SK-N-SH treated with all-trans-retinoic acid at 6 μM for 48 hours (cell line): ENCODE data around the gene APOA4.

Experiments
- CREB5 ChIP-seq: fragments of 250-450 bp; sonication (Bioruptor Pico); IDR thresholded peaks from 2 replicates; pipeline ENCODE4 v1.5.1; 2020; ENCODE audit warnings: low read depth, mild to moderate bottlenecking, moderate library complexity
- CSDC2 ChIP-seq: fragments of 250-450 bp; sonication (Bioruptor Pico); IDR thresholded peaks from 2 replicates; pipeline ENCODE4 v1.5.0; 2020; ENCODE audit warnings: mild to moderate bottlenecking, moderate library complexity
- GLIS3 ChIP-seq: fragments of 250-450 bp; sonication (Bioruptor Pico); IDR thresholded peaks from 2 replicates; pipeline ENCODE4 v1.5.0; 2020; ENCODE audit warnings: mild to moderate bottlenecking, moderate library complexity
- ISL1 ChIP-seq: fragments of 250-450 bp; sonication (Bioruptor Pico); IDR thresholded peaks from 2 replicates; pipeline ENCODE4 v2.1.2; 2022; ENCODE audit warnings: mild to moderate bottlenecking, moderate library complexity
- RARB ChIP-seq: fragments of 250-450 bp; sonication (Bioruptor Pico); IDR thresholded peaks from 2 replicates; pipeline ENCODE4 v1.8.0; 2021; ENCODE audit warnings: mild to moderate bottlenecking, moderate library complexity
- ZC3H10 ChIP-seq: fragments of 250-450 bp; sonication (Bioruptor Pico); IDR thresholded peaks from 2 replicates; pipeline ENCODE4 v1.5.1; 2021; ENCODE audit warnings: mild to moderate bottlenecking, moderate library complexity
- ZFP30 ChIP-seq: fragments of 450-650 bp; formaldehyde crosslinking; IDR thresholded peaks from 2 replicates; pipeline ENCODE4 v1.5.0; 2022; ENCODE audit warnings: mild to moderate bottlenecking, moderate library complexity
- ZNF70 ChIP-seq: fragments of 450-650 bp; formaldehyde crosslinking; IDR thresholded peaks from 2 replicates; pipeline ENCODE4 v1.5.0; 2020; ENCODE audit warnings: mild to moderate bottlenecking, moderate library complexity
- TF ChIP-seq, protein P1 (sequence below): fragments of 250-450 bp; sonication (Bioruptor Pico); IDR thresholded peaks from 2 replicates; pipeline ENCODE4 v1.8.0; 2021; ENCODE audit warnings: low read depth, mild to moderate bottlenecking, moderate library complexity, borderline replicate concordance
- TF ChIP-seq, protein P2 (sequence below): fragments of 250-450 bp; sonication (Bioruptor Pico); IDR thresholded peaks from 2 replicates; pipeline ENCODE4 v1.5.0; 2020; ENCODE audit warnings: mild to moderate bottlenecking, moderate library complexity
- TF ChIP-seq, protein P3 (sequence below): fragments of 250-450 bp; sonication (Bioruptor Pico); IDR thresholded peaks from 2 replicates; pipeline ENCODE4 v1.8.0; 2020; ENCODE audit warnings: mild to moderate bottlenecking, moderate library complexity, borderline replicate concordance

DNA sequence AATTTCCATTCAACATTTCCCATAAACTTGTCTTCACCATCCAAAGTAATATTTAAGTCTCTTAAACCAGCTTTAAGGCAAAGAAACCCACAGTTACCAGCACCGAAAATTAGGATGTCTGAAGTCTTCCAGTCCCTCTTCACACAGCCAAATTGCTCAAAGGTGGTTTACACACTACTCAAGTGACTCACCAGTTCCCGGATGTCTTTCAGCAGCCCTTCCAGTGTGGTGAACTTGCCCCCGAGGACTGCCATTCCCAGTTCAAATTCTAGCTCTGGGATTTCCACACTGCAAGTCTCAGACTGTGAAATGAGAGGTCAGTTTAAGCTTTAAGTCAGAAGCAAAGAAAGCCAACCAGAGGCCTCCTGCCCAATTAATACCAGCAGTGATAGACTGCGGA is 40.4 kb downstream of the APOA4 start:
- no peak for TF ChIP-seq CREB5 (CRISPR knock-in tag)
- TF ChIP-seq, protein P1, sequence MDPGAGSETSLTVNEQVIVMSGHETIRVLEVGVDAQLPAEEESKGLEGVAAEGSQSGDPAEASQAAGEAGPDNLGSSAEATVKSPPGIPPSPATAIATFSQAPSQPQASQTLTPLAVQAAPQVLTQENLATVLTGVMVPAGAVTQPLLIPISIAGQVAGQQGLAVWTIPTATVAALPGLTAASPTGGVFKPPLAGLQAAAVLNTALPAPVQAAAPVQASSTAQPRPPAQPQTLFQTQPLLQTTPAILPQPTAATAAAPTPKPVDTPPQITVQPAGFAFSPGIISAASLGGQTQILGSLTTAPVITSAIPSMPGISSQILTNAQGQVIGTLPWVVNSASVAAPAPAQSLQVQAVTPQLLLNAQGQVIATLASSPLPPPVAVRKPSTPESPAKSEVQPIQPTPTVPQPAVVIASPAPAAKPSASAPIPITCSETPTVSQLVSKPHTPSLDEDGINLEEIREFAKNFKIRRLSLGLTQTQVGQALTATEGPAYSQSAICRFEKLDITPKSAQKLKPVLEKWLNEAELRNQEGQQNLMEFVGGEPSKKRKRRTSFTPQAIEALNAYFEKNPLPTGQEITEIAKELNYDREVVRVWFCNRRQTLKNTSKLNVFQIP (CRISPR knock-in tag) = no peak
- TF ChIP-seq RARB = no peak
- TF ChIP-seq ZC3H10 (CRISPR knock-in tag) = no peak
- no peak for TF ChIP-seq ZNF70 (CRISPR knock-in tag)
- TF ChIP-seq, protein P2, sequence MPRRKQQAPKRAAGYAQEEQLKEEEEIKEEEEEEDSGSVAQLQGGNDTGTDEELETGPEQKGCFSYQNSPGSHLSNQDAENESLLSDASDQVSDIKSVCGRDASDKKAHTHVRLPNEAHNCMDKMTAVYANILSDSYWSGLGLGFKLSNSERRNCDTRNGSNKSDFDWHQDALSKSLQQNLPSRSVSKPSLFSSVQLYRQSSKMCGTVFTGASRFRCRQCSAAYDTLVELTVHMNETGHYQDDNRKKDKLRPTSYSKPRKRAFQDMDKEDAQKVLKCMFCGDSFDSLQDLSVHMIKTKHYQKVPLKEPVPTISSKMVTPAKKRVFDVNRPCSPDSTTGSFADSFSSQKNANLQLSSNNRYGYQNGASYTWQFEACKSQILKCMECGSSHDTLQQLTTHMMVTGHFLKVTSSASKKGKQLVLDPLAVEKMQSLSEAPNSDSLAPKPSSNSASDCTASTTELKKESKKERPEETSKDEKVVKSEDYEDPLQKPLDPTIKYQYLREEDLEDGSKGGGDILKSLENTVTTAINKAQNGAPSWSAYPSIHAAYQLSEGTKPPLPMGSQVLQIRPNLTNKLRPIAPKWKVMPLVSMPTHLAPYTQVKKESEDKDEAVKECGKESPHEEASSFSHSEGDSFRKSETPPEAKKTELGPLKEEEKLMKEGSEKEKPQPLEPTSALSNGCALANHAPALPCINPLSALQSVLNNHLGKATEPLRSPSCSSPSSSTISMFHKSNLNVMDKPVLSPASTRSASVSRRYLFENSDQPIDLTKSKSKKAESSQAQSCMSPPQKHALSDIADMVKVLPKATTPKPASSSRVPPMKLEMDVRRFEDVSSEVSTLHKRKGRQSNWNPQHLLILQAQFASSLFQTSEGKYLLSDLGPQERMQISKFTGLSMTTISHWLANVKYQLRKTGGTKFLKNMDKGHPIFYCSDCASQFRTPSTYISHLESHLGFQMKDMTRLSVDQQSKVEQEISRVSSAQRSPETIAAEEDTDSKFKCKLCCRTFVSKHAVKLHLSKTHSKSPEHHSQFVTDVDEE (CRISPR knock-in tag) = no peak
- TF ChIP-seq GLIS3 (CRISPR knock-in tag) = no peak
- TF ChIP-seq, protein P3, sequence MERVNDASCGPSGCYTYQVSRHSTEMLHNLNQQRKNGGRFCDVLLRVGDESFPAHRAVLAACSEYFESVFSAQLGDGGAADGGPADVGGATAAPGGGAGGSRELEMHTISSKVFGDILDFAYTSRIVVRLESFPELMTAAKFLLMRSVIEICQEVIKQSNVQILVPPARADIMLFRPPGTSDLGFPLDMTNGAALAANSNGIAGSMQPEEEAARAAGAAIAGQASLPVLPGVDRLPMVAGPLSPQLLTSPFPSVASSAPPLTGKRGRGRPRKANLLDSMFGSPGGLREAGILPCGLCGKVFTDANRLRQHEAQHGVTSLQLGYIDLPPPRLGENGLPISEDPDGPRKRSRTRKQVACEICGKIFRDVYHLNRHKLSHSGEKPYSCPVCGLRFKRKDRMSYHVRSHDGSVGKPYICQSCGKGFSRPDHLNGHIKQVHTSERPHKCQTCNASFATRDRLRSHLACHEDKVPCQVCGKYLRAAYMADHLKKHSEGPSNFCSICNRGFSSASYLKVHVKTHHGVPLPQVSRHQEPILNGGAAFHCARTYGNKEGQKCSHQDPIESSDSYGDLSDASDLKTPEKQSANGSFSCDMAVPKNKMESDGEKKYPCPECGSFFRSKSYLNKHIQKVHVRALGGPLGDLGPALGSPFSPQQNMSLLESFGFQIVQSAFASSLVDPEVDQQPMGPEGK (CRISPR knock-in tag) = no peak
- no peak for TF ChIP-seq ISL1 (CRISPR knock-in tag)
- no peak for TF ChIP-seq CSDC2 (CRISPR knock-in tag)
- TF ChIP-seq ZFP30 (CRISPR knock-in tag) = no peak
